GM19025 (cell line): ENCODE measurements around the gene LAMA2.
"Not testable (repeated sequence)": the region's sequence is repeated elsewhere in the genome, so short reads cannot be mapped to it uniquely, and the experiment has no call there.

ENCODE experiments used
- ATAC-seq: cut with Tn5 transposase; IDR thresholded peaks from one replicate; pipeline ENCODE4 v1.9.1; 2021; ENCODE audit warnings: mild to moderate bottlenecking, low read depth, moderate library complexity; ENCODE audit not compliant: unreplicated experiment

LAMA2 gene

GRCh38 chr6:129006724-129007514, 124.0 kb downstream of the LAMA2 start:
- ATAC-seq = no peak

GRCh38 chr6:129007701-129008373, 124.9 kb downstream of the LAMA2 start:
- no peak for ATAC-seq

- ATAC-seq = no peak
These were observed 125.7 kb downstream of the LAMA2 start for GRCh38 chr6:129008591-129008990.

GRCh38 chr6:129009851-129010250, 126.9 kb downstream of the LAMA2 start:
- no peak for ATAC-seq

DNA sequence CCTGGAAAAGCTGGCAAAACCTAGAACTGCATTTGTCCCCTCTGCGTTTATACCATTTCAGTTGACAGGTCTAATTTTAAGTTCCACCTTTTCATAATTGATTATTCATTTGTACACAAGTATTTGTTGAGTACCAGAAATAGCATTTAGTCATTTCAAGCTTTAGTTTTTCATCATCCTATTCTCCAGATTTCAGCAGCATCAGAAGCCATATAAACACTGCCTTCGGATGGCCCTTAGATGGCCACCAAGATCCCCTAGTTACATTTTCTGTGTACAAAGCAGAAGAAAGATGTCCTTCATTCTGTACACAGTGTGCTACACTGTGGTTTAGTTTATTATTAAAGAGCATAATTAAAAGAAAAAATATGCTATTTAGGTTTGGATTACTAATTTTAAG, 131.4 kb downstream of the LAMA2 start:
- no peak for ATAC-seq

GRCh38 chr6:129015721-129016120, 132.8 kb downstream of the LAMA2 start:
- no peak for ATAC-seq

GRCh38 chr6:129016844-129017243, 133.9 kb downstream of the LAMA2 start:
- no peak for ATAC-seq

DNA sequence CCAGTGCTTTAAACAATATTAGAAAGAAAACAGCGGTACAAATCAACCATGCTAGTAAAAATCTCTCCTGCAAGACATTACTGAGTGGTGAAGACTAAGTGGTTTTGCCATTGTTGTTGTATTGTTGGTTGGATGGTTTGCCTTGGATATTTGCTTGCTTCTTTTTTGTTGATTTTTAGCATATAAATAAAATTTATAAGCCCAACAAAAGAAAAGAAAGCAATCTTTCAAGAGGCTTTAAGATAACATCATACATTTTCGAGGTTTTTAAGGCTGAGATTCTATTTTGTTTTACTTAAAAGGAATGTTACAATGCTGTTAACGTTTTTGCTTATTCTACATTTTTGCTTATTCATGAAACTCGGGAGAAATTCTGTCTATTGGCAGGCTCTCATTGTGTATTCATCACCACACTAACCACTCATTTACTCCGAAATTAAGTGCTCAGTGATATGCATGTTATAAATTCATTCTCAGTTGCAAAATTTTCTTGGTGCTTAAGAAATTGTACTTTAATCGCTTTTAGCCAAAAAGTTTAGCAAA, 139.1 kb downstream of the LAMA2 start:
- no peak for ATAC-seq

GRCh38 chr6:129026601-129027000, 143.7 kb downstream of the LAMA2 start:
- ATAC-seq = no peak

GRCh38 chr6:129029778-129030177, 146.8 kb downstream of the LAMA2 start:
- ATAC-seq = no peak

- no peak for ATAC-seq
These were observed 147.3 kb downstream of the LAMA2 start for GRCh38 chr6:129030215-129030614.

DNA sequence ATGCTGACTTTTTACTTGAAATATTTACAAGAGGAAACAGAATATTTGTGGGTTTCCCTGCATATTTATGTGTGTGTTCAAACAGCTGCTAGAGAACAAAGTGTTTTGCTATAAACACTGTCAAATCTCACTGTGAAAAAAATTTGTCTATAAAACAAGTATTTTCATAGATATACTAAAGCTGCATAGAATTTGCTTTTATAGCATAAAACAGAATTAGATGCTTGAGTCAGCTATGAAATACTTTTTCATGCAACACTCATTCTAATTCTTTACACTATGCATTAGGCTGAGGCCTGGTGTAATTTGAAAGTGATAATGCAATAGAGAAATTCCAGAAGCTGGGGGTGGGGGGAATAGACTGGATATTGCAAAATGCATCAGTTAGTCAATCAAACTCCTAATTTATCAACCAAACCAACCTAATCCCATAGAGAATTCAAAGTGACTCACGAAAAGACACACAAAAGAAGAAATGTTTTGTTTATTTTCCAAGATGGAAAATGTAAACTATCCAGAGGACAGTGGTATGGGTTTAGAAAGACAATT, 148.2 kb downstream of the LAMA2 start:
- ATAC-seq = no peak

DNA sequence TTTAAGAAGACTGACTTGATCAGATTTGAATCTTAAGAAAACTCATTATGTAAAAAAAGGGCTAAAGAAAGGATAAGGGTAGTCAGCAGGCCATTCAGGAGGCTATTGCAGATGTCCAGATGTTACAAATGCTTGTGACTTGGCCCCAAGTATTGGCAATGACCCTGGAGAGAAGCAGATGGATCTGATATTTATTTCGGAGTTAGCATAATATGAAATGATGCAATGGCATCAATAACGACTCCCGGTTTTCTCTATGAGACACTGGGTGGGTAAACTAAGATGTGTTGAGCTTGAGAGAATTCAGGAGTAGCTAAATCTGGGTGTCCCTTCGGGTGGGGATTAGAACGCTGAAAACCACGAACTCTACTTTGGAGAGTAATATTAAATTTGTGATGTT, 149.7 kb downstream of the LAMA2 start:
- no peak for ATAC-seq

- no peak for ATAC-seq
These were observed 150.2 kb downstream of the LAMA2 start for GRCh38 chr6:129033180-129033579.

GRCh38 chr6:129033581-129033980, 150.6 kb downstream of the LAMA2 start:
- no peak for ATAC-seq

GRCh38 chr6:129041563-129041962, 158.6 kb downstream of the LAMA2 start:
- ATAC-seq = no peak

- ATAC-seq = no peak
These were observed 163.6 kb downstream of the LAMA2 start for GRCh38 chr6:129046526-129046925.

GRCh38 chr6:129047834-129048233, 164.9 kb downstream of the LAMA2 start:
- ATAC-seq = no peak

- ATAC-seq = no peak
These were observed 167.1 kb downstream of the LAMA2 start for GRCh38 chr6:129050086-129050485.

DNA sequence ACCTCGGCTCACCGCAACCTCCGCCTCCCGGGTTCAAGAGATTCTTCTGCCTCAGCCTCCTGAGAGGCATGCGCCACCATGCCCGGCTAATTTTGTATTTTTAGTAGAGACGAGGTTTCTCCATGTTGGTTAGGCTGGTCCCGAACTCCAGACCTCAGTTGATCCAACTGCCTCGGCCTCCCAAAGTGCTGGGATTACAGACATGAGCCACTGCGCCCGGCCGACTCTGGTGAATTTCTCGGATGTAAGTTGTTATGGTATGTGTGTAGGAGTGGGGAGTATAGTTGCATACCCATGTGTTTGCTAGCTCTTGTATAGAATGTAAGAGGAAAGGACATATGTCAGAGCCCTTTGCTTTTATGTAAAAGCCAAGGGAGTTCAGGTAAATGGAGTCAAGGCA, 170.2 kb downstream of the LAMA2 start:
- ATAC-seq = not testable (repeated sequence)

- ATAC-seq = no peak
These were observed 172.9 kb downstream of the LAMA2 start for GRCh38 chr6:129055796-129056195.
